A549 (cell line): Measurements from ENCODE around the gene OR2AJ1.

Experiments used
- CHD4 ChIP-seq: fragments of 200-600 bp; sonication (generic); IDR thresholded peaks from 2 replicates; pipeline ENCODE4 v1.6.1; 2016; ENCODE audit warnings: antibody characterized with exemption, mild to moderate bottlenecking, borderline replicate concordance
- CTCF ChIP-seq: fragments of >200 bp; sonication (Bioruptor Twin); formaldehyde crosslinking; IDR thresholded peaks from 3 replicates; pipeline ENCODE4 v1.5.1; 2016
- ELK1 ChIP-seq: fragments of 150-350 bp; IDR thresholded peaks from 2 replicates; pipeline ENCODE4 v1.6.1; 2014; ENCODE audit warnings: low read depth, mild to moderate bottlenecking, low read length
- EP300 ChIP-seq, 2 experiments: fragments of >200 bp; sonication (Bioruptor Twin); formaldehyde crosslinking; IDR thresholded peaks; 2 replicates in 1 of 2; 3 replicates in 1 of 2; pipeline ENCODE4 v1.6.1; 2016 to 2017
- FOXS1 ChIP-seq: fragments of 250-450 bp; sonication (Bioruptor Pico); IDR thresholded peaks from 2 replicates; pipeline ENCODE4 v1.5.0; 2020; ENCODE audit warnings: mild to moderate bottlenecking, moderate library complexity
- HMGXB4 ChIP-seq: fragments of 250-450 bp; sonication (Bioruptor Pico); IDR thresholded peaks from 2 replicates; pipeline ENCODE4 v1.5.0; 2021; ENCODE audit warnings: mild to moderate bottlenecking, moderate library complexity, borderline replicate concordance
- MAX ChIP-seq: IDR thresholded peaks from 2 replicates; pipeline ENCODE4 v1.6.1; 2012
- PHF8 ChIP-seq: fragments of 200-600 bp; sonication (generic); IDR thresholded peaks from 2 replicates; pipeline ENCODE4 v1.6.1; 2016; ENCODE audit warnings: low read depth, mild to moderate bottlenecking, antibody characterized with exemption, moderate library complexity, borderline replicate concordance
- POLR2A ChIP-seq: IDR thresholded peaks from 2 replicates; pipeline ENCODE4 v1.6.1; 2012; ENCODE audit warnings: mild to moderate bottlenecking, low read length
- REST ChIP-seq: fragments of 200-600 bp; sonication (generic); IDR thresholded peaks from 2 replicates; pipeline ENCODE4 v1.6.1; 2016; ENCODE audit warnings: antibody characterized with exemption, mild to moderate bottlenecking, moderate library complexity
- RNF2 ChIP-seq: fragments of 200-600 bp; sonication (generic); IDR thresholded peaks from 2 replicates; pipeline ENCODE4 v1.6.1; 2016; ENCODE audit warnings: low read depth, mild to moderate bottlenecking, antibody characterized with exemption, moderate library complexity, borderline replicate concordance
- SREBF2 ChIP-seq: fragments of 450-650 bp; IDR thresholded peaks from 2 replicates; pipeline ENCODE4 v1.6.1; 2014; ENCODE audit warnings: mild to moderate bottlenecking, moderate library complexity

GRCh38 chr1:247966532-247967204 lies 42.0 kb downstream of the OR2AJ1 start:
- no peak for TF ChIP-seq CTCF
- TF ChIP-seq REST = no peak
- no peak for TF ChIP-seq POLR2A
- no peak for TF ChIP-seq HMGXB4
- TF ChIP-seq PHF8 = no peak
- no peak for TF ChIP-seq EP300 (IDR thresholded peaks at IDR 0.05)
- TF ChIP-seq RNF2 = no peak
- no peak for TF ChIP-seq MAX
- TF ChIP-seq FOXS1 (CRISPR knock-in tag) = no peak
- TF ChIP-seq SREBF2 = no peak
- TF ChIP-seq CHD4 = no peak
- no peak for TF ChIP-seq ELK1
